HL-60/S4 (cell line): Measurements from ENCODE around the gene ISX.

Experiments
- in situ Hi-C: fragments of 300-500 bp; cut with MboI; formaldehyde crosslinking; loops from 2 replicates; pipeline ENCODE4 v1.14.3; 2022; ENCODE audit warnings: low sequenced_read_pairs

The ISX gene

GRCh38 chr22:35109616-35110015, 43.7 kb downstream of the ISX start:
- in situ Hi-C loops, result no loop called here

- in situ Hi-C loops, result no loop called here
Measured at GRCh38 chr22:35111244-35111643, 45.3 kb downstream of the ISX start.

GRCh38 chr22:35113341-35113740, 47.4 kb downstream of the ISX start:
- in situ Hi-C loops, result no loop called here

- in situ Hi-C loops, result no loop called here
Measured at GRCh38 chr22:35114131-35114980, 48.4 kb downstream of the ISX start.

- in situ Hi-C loops, result no loop called here
Measured at GRCh38 chr22:35115515-35115914, 49.6 kb downstream of the ISX start.

GRCh38 chr22:35116269-35116668, 50.3 kb downstream of the ISX start:
- in situ Hi-C loops, result no loop called here

GRCh38 chr22:35116817-35117216, 50.9 kb downstream of the ISX start:
- in situ Hi-C loops, result no loop called here

- in situ Hi-C loops, result no loop called here
Measured at GRCh38 chr22:35119494-35119893, 53.5 kb downstream of the ISX start.

GRCh38 chr22:35124691-35125219, 58.8 kb downstream of the ISX start:
- in situ Hi-C loops, result no loop called here

- in situ Hi-C loops, result no loop called here
Measured at GRCh38 chr22:35126993-35127392, 61.0 kb downstream of the ISX start.

- in situ Hi-C loops, result no loop called here
Measured at GRCh38 chr22:35128637-35129036, 62.7 kb downstream of the ISX start.

- in situ Hi-C loops, result no loop called here
Measured at GRCh38 chr22:35131525-35132000, 65.6 kb downstream of the ISX start.

GRCh38 chr22:35132568-35132967, 66.6 kb downstream of the ISX start:
- in situ Hi-C loops, result no loop called here

- in situ Hi-C loops, result no loop called here
Measured at GRCh38 chr22:35133702-35134380, 67.9 kb downstream of the ISX start.

- in situ Hi-C loops, result no loop called here
Measured at GRCh38 chr22:35134637-35135036, 68.7 kb downstream of the ISX start.

- in situ Hi-C loops, result no loop called here
Measured at GRCh38 chr22:35135165-35135564, 69.2 kb downstream of the ISX start.
